K562 (cell line): ENCODE measurements around the gene RSPH1.

Experiments
- DEAF1 ChIP-seq: fragments of 450-650 bp; formaldehyde crosslinking; IDR thresholded peaks from 2 replicates; pipeline ENCODE4 v1.4.0; 2020; ENCODE audit warnings: mild to moderate bottlenecking, moderate library complexity
- ZBTB34 ChIP-seq: fragments of 250-450 bp; sonication (Bioruptor Pico); IDR thresholded peaks from 2 replicates; pipeline ENCODE4 v1.8.0; 2021; ENCODE audit warnings: mild to moderate bottlenecking, moderate library complexity
- ZNF143 ChIP-seq: sonication (generic); formaldehyde crosslinking; IDR thresholded peaks from 2 replicates; pipeline ENCODE4 v1.9.0; 2022; ENCODE audit warnings: mild to moderate bottlenecking, missing genetic modification reagents
- ZNF354B ChIP-seq: fragments of 250-450 bp; sonication (Bioruptor Pico); IDR thresholded peaks from 2 replicates; pipeline ENCODE4 v1.4.0; 2020
- TF ChIP-seq, protein P1 (sequence below), 3 experiments: fragments of 200-800 bp in 1 of 3; sonication (Bioruptor generic) in 1 of 3; sonication (generic) in 1 of 3; formaldehyde crosslinking in 1 of 3; IDR thresholded peaks; 2 replicates each; pipeline versions ENCODE4 v1.6.1 to v1.8.0; 2016 to 2022; ENCODE audit warnings: mild to moderate bottlenecking in 2 of 3, missing compliant biosample characterization in 2 of 3, missing genetic modification characterization in 2 of 3, missing genetic modification reagents in 1 of 3

- TF ChIP-seq DEAF1 (no peak), ZNF354B (no peak), ZBTB34 (CRISPR knock-in tag) (no peak), ZNF143 (CRISPR knock-in tag) (no peak)
- TF ChIP-seq, protein P1, sequence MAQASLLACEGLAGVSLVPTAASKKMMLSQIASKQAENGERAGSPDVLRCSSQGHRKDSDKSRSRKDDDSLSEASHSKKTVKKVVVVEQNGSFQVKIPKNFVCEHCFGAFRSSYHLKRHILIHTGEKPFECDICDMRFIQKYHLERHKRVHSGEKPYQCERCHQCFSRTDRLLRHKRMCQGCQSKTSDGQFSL (CRISPR knock-in tag; IDR thresholded peaks at IDR 0.05), result no peak
- TF ChIP-seq, protein P1 (tag; IDR thresholded peaks at IDR 0.05), result no peak
These were observed 43.4 kb downstream of the RSPH1 start for GRCh38 chr21:42452401-42453223.
